Panc1 (cell line): Measurements from ENCODE around the gene NEK1.

ENCODE experiments used
- POLR2AphosphoS5 ChIP-seq: IDR thresholded peaks from 2 replicates; pipeline ENCODE4 v1.6.1; 2012; ENCODE audit warnings: mild to moderate bottlenecking, low read depth, low read length, moderate library complexity
- SIN3A ChIP-seq: IDR thresholded peaks from 2 replicates; pipeline ENCODE4 v1.6.1; 2012; ENCODE audit warnings: low read depth, mild to moderate bottlenecking, low read length, moderate library complexity, borderline replicate concordance; ENCODE audit not compliant: insufficient read depth
- TCF7L2 ChIP-seq: IDR thresholded peaks from 2 replicates; pipeline ENCODE4 v1.6.1; 2011; ENCODE audit warnings: mild to moderate bottlenecking, low read depth, low read length, inconsistent platforms
- TF ChIP-seq, protein P1 (sequence below), 2 experiments: IDR thresholded peaks; 2 replicates each; pipeline ENCODE4 v1.6.1; 2011 to 2012; ENCODE audit warnings: low read depth in 2 of 2, control low read depth in 1 of 2, low read length in 1 of 2, mild to moderate bottlenecking in 1 of 2, moderate library complexity in 1 of 2; ENCODE audit not compliant: insufficient read depth in 1 of 2
- TF ChIP-seq, protein P2 (sequence below): fragments of 450-650 bp; IDR thresholded peaks from 2 replicates; pipeline ENCODE4 v1.5.1; 2017; ENCODE audit warnings: mild to moderate bottlenecking

DNA sequence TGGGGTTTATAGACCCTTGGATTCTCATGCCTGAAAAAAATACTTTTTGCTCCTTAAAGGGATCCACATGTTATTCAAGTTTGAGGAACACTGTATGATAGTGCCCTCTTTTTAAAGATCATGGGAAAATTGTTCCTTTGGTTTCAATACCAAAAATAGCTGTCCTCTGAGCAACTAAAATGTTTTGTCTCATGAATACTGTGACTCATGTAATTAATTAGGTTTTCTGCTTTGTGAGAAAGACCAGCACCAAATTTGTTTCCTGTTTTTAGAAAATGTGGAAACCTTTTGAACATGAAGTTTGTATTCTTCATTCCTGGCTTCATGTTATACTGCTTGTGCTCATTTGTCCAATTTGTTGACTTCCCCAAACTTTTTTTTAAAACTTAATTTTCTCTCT, 214.1 kb downstream of the NEK1 start:
- TF ChIP-seq, protein P1, sequence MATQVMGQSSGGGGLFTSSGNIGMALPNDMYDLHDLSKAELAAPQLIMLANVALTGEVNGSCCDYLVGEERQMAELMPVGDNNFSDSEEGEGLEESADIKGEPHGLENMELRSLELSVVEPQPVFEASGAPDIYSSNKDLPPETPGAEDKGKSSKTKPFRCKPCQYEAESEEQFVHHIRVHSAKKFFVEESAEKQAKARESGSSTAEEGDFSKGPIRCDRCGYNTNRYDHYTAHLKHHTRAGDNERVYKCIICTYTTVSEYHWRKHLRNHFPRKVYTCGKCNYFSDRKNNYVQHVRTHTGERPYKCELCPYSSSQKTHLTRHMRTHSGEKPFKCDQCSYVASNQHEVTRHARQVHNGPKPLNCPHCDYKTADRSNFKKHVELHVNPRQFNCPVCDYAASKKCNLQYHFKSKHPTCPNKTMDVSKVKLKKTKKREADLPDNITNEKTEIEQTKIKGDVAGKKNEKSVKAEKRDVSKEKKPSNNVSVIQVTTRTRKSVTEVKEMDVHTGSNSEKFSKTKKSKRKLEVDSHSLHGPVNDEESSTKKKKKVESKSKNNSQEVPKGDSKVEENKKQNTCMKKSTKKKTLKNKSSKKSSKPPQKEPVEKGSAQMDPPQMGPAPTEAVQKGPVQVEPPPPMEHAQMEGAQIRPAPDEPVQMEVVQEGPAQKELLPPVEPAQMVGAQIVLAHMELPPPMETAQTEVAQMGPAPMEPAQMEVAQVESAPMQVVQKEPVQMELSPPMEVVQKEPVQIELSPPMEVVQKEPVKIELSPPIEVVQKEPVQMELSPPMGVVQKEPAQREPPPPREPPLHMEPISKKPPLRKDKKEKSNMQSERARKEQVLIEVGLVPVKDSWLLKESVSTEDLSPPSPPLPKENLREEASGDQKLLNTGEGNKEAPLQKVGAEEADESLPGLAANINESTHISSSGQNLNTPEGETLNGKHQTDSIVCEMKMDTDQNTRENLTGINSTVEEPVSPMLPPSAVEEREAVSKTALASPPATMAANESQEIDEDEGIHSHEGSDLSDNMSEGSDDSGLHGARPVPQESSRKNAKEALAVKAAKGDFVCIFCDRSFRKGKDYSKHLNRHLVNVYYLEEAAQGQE (IDR thresholded peaks at IDR 0.05; ENCODE audit: insufficient read depth in 1 of 2, low read depth in 2 of 2, low read length in 1 of 2), result no peak
- TF ChIP-seq, protein P2, sequence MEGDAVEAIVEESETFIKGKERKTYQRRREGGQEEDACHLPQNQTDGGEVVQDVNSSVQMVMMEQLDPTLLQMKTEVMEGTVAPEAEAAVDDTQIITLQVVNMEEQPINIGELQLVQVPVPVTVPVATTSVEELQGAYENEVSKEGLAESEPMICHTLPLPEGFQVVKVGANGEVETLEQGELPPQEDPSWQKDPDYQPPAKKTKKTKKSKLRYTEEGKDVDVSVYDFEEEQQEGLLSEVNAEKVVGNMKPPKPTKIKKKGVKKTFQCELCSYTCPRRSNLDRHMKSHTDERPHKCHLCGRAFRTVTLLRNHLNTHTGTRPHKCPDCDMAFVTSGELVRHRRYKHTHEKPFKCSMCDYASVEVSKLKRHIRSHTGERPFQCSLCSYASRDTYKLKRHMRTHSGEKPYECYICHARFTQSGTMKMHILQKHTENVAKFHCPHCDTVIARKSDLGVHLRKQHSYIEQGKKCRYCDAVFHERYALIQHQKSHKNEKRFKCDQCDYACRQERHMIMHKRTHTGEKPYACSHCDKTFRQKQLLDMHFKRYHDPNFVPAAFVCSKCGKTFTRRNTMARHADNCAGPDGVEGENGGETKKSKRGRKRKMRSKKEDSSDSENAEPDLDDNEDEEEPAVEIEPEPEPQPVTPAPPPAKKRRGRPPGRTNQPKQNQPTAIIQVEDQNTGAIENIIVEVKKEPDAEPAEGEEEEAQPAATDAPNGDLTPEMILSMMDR, result no peak
- no peak for TF ChIP-seq POLR2AphosphoS5
- no peak for TF ChIP-seq TCF7L2
- TF ChIP-seq SIN3A, result no peak
